Measurements from ENCODE around the gene SSC5D. TPM values are rescaled to one million over a fixed set of nuclear protein-coding genes. Genes with fewer than 3 reads are reported as not detected.

Gene SSC5D
- total RNA-seq, 1 experiment from 2014 or later: 0.14 TPM

DNA sequence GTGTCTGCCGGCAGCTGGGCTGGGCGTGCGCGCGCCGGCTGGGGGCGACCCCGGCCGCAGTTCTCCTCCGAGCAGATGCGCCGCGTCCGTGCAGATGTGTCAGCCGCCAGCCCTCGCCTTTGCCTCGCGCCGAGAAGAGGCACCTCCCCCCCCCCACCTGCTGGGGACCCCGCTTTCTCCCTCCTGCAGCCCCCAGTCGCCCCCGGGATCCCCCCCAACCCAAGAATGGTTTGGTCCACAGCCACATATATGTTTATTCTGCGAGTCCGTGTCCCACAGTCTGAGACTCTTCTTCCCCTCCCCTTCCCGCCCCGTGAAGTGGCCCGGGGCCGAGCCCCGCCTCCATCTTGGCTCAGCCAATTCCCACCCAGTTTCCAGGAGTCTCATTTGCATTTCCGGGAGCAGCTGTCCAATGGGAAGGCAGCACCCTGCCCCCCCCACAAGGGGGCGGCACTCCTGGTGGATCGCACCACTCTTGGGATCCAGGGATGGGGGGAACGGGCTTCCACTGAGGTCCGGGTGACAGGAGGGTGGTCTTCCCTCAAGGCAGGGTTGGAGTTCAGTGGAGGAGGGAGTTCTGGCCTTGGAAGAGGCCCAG is 35.4 kb upstream of the SSC5D start:
- in situ Hi-C loops (cut with HindIII; ENCODE audit: low pct_unique_long_range_greater_than_20kb, low sequenced_read_pairs): no loop called here
- DNase-seq (ENCODE audit: low read depth): peak; percentile 92

DNA sequence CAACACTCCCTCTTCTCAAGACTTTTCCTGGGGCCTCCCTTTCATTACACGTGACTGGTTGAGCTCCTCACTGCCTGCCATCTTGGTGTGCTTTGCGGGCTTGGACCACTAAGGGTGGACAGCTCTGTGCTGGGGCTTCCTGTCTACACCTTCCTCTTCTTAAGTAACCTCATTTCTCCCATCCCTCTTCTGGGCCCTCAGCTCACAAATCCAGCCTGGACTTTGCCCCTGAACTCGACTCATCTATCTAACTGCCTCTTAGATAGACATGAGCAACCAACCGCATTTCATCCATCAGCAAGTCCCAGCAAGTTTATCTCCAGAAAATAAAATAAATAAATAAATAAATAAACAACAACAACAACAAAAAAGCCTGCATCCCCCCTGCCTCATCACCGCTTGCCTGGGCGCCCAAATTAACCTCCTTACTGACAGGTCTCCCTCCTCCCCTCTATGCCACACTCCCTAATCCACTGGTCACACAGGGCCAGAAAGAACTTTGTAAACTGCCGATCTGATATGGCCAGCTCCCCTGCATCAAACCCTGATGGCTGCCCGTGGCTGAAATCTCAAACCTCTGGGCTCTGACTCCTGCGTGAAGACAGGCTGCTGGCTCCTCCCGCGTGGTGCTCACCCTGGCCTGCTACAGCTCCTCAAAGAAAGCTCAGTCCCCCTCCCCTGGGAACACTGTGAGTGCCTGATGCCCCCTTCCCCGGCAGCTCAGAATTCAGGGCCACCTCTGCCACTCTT is 34.5 kb upstream of the SSC5D start:
- in situ Hi-C loops (cut with HindIII; ENCODE audit: low pct_unique_long_range_greater_than_20kb, low sequenced_read_pairs): no loop called here
- DNase-seq (ENCODE audit: low read depth): peak; percentile 44

DNA sequence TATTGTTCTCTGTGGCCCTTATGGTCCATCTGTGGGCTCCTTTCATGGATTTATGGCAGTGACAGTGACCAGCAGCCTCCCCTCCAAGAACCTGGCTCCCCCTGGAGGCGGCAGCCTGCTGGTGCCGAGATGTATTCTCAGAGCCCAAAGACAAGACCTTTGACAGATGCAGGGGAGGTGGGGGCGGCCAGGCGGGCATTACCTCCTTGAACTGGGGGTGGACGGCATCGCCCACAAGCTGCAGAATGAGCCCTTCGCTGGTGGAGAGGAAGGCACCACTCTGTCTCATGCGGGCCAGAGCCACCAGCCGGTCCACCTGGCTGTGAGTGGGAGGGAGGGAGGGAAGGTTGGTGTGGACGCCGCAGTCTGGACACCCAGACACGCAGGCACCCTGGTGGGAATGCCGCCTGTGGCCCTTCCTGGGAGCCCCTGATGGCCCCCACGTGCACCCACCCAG is 33.4 kb upstream of the SSC5D start:
- in situ Hi-C loops (cut with HindIII; ENCODE audit: low pct_unique_long_range_greater_than_20kb, low sequenced_read_pairs): no loop called here
- DNase-seq (ENCODE audit: low read depth): no peak

DNA sequence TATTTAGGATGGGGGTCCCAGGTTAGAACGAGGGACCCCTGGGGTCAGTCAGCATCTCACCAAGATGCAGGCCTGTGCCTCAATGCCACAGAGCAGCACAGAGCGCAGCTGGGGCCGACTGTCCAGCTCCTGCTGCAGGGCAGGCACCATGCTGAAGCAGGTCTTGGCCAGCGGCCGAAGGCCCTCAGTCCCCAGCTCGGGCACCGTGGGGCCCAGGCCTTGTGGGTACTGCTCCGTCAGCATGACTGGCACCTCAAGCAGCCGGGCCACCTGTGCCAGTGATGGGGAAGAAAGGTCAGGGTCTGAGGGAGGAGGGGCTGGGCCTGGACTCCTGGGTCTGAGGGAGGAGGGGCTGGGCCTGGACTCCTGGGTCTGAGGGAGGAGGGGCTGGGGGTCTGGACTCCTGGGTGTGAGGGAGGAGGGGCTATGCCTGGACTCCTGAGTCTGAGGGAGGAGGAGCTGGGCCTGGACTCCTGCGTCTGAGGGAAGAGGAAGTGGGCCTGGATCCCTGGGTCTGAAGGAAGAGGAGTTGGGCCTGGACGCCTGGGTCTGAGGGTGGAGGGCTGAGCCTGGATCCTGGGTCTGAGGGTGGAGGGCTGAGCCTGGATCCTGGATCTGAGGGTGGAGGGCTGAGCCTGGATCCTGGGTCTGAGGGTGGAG is 32.5 kb upstream of the SSC5D start:
- no peak for DNase-seq (ENCODE audit: low read depth)
- in situ Hi-C loops (cut with HindIII; ENCODE audit: low pct_unique_long_range_greater_than_20kb, low sequenced_read_pairs): no loop called here

DNA sequence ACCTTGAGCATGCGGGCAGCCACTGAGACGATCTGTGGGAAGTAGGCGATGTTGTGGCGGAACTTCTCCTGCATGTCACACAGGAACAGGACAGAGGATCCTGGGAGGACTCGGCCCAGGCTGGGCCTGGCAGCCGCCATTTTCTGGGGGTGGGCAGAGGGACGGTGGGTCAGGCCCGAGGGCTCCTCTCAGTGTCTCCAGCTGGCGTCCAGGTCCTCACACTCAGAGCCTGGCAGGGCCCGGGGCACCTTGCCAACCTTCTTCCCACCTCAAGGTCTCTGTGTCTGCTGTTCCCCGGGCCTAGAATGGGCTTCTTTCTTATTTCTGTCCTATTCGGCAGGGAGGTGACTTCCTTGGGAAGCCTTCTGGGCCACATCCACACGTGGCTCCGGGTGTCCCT is 31.9 kb upstream of the SSC5D start:
- no peak for DNase-seq (ENCODE audit: low read depth)
- in situ Hi-C loops (cut with HindIII; ENCODE audit: low pct_unique_long_range_greater_than_20kb, low sequenced_read_pairs): no loop called here

DNA sequence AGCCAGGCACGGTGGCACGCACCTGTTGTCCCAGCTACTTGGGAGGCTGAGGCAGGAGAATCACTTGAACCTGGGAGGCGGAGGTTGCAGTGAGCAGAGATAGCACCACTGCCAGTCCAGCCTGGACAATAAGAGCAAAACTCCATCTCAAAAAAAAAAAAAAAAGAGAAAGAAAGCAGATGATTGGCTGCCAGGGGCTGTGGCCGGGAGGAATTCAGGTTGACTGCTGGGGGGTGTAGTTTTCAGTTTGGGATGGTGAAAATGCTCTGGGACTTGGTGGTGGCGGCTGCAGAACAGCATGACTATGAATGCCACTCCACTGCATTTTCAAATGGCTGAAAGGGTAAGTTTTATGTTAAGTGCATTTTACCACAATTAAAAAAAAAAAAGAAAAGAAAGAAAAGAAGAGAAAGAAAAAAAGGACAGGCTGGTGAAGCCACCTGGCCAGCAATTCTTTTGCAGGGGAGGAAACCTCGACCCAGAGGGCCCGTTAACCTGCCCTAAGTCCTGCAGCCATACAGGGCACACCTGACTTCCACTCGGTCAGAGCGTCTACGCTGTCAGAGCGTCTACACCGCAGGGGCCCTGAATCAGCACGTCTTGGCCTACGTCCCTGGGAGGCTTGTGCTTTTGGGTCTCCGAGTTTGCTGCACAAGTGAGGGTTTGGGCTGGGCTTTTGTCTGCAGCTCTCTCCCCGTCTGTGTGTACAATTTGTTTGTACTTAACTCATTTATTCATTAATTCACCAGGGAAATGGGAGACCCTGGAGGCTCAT is 30.4 kb upstream of the SSC5D start:
- no peak for DNase-seq (ENCODE audit: low read depth)
- in situ Hi-C loops (cut with HindIII; ENCODE audit: low pct_unique_long_range_greater_than_20kb, low sequenced_read_pairs): no loop called here

DNA sequence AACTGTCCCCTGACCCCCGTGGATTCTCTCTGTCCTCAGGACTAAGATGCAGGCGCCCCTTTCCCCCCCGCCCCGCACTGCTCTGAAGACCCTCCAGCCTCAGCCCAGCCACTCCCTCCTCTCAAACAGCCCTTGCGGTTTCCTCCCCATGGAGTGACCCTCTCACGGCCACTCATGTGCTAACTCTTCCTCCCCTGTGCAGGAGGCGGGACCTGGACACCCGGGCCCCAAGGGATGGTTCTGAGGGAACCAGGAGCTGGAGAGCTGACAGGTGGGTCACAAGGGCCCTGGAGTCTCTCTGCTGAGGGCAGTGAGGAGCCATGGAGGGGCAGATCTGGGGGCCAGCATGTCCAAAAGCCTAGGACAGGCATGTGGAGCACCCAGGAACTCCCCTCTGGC is 28.7 kb upstream of the SSC5D start:
- in situ Hi-C loops (cut with HindIII; ENCODE audit: low pct_unique_long_range_greater_than_20kb, low sequenced_read_pairs): no loop called here
- DNase-seq (ENCODE audit: low read depth): no peak

DNA sequence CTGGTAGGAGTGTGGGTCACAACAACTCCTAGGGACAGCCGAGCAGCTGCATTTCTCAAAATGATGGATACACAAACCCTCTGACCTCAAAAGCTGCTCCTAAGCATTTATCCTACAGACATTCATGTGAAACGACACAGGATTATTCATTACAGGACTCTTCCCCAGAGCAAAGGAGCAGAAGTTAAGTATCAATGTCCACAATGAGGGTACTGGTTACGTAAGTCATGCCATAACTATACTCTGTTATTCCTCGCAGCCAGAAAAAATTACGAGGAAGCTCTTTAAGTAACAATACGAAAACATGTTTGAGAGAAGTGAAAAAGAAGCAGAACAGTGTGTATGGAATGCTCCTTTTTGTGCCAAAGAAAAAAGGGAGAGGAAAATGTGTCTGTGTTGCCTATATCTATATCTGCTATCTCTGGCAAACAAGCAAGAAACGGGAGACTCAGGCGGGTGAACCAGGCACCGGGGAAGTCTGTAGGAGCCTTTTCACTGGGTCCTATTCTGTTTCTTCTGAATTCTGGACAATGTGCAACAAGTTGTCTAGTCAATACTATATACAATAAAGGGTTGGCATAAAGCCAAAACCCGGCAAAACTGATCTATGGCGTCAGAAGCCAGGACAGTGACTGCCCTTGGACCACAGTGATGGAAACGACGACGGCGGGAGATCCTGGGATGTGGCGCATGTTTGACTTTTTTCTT is 28.1 kb upstream of the SSC5D start:
- in situ Hi-C loops (cut with HindIII; ENCODE audit: low pct_unique_long_range_greater_than_20kb, low sequenced_read_pairs): no loop called here
- no peak for DNase-seq (ENCODE audit: low read depth)

DNA sequence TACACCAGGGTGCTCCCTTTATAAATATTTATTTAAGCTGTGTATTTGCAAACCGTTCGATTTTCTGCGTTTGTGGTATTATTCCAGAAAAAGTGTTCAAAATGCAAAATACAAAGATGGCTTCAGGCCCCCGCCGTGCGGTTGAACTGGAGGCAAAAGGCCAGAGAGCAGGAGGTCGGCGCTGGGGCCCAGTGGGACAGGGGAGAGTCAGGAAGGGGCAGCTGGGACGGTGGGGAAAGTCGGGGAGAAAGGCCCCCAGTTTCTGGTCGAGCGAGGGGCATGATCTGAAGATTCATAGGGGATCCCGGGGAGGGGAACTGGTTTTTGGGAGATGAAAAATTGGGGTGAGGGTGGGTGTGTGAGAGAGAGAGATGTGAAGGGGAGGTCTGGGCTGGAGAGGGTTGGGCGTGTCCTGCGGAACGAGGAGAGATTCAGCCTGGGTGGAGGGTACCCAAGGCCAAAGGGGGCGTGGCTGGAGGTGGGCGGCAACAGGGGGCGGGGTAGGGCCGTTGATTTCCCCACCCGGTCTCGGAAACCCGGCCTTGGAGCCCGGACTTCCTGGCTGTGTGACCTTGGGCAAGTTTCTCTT is 27.5 kb upstream of the SSC5D start:
- in situ Hi-C loops (cut with HindIII; ENCODE audit: low pct_unique_long_range_greater_than_20kb, low sequenced_read_pairs): no loop called here
- peak; percentile 54 for DNase-seq (ENCODE audit: low read depth)

DNA sequence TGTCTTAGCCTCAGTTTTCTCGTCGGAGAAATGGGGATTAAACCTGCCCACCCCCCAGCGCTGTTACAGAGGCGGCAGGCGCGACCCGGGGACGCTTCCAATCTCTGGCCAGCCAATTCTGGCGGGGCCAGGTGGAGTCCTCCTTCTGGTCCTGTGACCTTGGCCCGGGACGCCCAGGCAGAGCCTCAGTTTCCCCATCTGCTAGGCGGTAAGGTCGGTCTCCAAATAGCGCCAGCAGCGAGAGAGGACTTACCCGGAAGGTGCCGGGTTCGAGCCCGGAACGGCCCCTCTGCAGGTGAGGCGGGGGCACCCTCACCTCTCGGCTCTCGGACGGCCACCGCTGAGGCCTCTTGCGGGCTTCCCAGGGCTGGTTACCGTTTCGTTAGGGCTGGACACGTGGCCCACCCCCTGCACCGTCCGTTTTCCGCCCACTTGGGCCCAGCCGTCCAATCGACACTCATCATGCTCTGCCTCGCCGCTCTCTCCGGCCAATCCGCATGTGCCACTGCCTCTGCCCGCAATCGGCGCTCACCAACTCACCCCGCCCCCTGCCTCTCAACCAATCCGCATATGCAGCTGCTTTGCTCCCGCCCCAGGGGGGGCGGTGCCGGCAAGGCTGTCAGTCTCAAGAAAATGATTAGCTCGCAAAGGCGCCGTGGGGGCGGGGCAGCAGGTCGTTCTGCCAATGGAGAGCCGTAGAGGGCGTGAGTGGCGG is 26.8 kb upstream of the SSC5D start, which contains the start of gene ISOC2:
ISOC2 (minus strand) TSS at position 384 of the 715 bp plus-strand sequence. CDS start 5,156 bp downstream, outside the sequence.
- in situ Hi-C loops (cut with HindIII; ENCODE audit: low pct_unique_long_range_greater_than_20kb, low sequenced_read_pairs): no loop called here
- DNase-seq (ENCODE audit: low read depth): peak; percentile 100

DNA sequence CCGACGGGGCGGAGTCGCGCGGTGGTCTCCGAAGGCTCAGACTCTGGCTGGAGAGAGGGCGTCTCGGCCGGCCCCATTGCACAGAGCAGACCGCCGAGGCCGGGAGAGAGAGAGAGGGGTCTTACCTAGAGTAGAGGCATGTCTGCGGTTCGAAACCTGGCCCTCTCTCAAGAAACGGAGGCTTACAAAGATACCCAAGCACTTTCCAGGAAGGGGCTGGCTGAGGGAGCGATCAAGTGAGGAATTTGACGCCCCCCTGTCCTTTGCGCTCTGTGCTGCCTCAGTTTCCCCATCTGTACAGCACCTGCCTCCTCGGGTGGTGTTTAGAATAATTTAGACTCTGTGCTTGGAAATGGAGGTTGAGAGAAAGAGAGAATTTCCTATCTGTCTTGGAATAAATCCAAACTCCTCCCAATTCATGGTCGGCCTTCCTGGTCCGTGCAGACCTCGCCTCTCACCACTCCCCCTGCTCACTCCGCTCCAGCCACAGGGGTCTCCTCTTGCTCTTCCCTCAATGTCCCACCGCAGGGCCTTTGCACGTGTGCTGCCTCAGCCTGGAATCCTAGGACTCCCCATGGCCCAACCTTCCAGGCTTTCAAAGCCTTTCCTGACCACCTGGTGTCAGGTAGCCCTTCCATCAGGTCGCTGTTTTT is 26.1 kb upstream of the SSC5D start:
- no peak for DNase-seq (ENCODE audit: low read depth)
- in situ Hi-C loops (cut with HindIII; ENCODE audit: low pct_unique_long_range_greater_than_20kb, low sequenced_read_pairs): no loop called here

DNA sequence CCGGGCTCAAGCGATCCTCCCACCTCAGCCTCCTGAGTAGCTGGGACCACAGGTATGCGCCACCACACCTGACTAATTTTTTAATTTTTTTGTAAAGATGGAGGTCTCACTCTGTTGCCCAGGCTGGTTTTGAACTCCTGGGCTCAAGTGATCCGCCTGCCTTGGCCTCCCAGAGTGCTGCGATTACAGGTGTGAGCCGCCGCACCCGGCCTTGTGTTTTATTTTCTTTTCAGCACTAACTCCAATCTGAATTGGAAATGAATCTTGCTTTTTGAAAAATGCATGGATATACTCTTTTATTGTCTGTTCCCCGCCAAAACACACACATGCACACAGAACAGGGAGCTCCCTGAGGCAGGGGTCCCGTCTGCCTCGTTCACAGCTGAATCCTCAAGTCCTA is 25.5 kb upstream of the SSC5D start:
- DNase-seq (ENCODE audit: low read depth): no peak
- in situ Hi-C loops (cut with HindIII; ENCODE audit: low pct_unique_long_range_greater_than_20kb, low sequenced_read_pairs): no loop called here

DNA sequence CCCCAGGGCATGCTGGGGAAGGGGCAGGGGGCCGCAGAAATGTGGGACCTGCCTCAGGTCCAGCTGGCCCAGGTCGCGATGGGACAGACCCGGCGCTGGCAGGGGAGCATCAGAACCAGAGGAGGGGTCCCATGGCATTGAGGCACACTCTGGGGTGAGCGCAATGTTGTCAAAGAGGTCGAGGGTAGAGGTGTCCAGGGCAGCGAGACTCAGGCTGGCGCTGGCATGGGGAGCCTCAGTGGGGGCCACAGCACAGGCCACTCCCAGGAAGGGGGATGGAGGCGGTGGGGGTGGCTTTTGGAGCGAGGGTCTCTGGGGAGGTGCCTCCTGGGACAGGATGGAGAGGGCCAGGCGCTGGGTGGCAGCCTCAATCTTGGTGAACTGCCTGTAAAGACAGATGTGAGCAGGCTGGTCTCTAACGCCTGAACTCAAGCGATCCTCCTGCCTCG is 24.6 kb upstream of the SSC5D start:
- DNase-seq (ENCODE audit: low read depth): no peak
- in situ Hi-C loops (cut with HindIII; ENCODE audit: low pct_unique_long_range_greater_than_20kb, low sequenced_read_pairs): no loop called here

DNA sequence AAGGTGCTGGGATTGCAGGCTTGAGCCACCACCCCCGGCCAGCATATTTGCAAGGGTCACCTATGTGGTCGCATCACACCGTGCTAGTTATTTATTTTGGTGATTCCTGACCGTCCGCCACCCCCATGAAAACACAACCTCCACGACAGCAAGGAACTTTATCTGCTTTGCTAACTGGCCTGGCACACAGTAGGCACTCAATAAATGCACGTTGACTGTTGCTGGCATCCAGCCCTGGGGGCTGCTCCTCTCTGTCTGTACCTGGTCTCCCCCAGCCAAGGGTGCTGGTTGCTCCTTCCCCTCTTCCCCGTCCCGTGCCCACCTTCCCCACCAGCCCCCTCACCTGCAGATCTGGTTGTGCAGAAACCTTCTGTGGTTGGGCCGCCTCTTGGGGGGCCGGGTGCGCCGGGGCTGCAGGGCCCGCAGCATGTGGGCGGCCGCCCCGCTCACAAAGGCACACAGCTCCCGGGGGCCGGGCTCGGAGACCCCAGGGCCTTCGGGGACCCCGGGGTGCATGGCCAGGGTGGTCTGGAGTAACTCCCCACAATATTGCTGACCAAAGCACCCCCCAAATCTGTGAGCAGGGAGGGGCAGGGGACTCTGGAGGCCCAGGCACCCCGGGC is 24.1 kb upstream of the SSC5D start:
- in situ Hi-C loops (cut with HindIII; ENCODE audit: low pct_unique_long_range_greater_than_20kb, low sequenced_read_pairs): no loop called here

DNA sequence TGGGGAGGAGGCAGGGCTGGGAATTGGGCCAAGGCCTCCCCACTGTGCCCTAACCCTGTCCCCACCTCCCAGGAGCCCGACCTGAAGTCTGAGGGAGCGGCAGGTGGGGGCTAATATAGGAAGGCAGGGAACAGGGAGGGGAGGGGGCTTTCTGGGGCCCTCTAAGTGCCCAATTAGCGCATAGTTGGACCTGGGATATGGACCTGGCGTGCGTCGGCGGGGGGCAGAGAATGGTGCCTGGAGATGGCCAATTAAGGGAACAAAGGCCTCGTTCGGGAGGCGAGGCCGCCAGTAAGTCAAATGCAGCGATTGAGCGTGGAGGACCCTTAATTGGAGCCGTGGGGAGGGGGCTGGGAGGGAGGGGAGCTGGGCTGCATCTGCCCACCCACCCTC is 23.6 kb upstream of the SSC5D start, which contains the start of gene C19orf85:
C19orf85 (minus strand) TSS at position 90 of the 393 bp plus-strand sequence. CDS start 197 bp downstream, outside the sequence.
- no peak for DNase-seq (ENCODE audit: low read depth)
- in situ Hi-C loops (cut with HindIII; ENCODE audit: low pct_unique_long_range_greater_than_20kb, low sequenced_read_pairs): no loop called here

More for the DNA sequence above, 24.1 kb upstream of the SSC5D start:
- DNase-seq (ENCODE audit: low read depth): no peak
